IMR-90 (cell line): ENCODE data around the gene RPS3.

Experiments used
- CTCF ChIP-seq: conservative IDR thresholded peaks from 2 replicates; pipeline ENCODE4 v1.5.1; 2012; ENCODE audit warnings: mild to moderate bottlenecking, low read depth, low read length, improper control_type of control experiment
- MAZ ChIP-seq: IDR thresholded peaks from 2 replicates; pipeline ENCODE4 v1.6.1; 2012; ENCODE audit warnings: low read depth, mild to moderate bottlenecking, low read length, improper control_type of control experiment, moderate library complexity, borderline replicate concordance
- POLR2A ChIP-seq: IDR thresholded peaks from 2 replicates; pipeline ENCODE4 v1.6.1; 2012; ENCODE audit warnings: mild to moderate bottlenecking, low read depth, low read length
- USF2 ChIP-seq: fragments of 150-350 bp; IDR thresholded peaks from 2 replicates; pipeline ENCODE4 v1.6.1; 2017; ENCODE audit warnings: mild to moderate bottlenecking, antibody characterized with exemption, low read length, low read depth

GRCh38 chr11:75369560-75370255 is 29.6 kb upstream of the RPS3 start:
- TF ChIP-seq POLR2A: no peak
- TF ChIP-seq MAZ: no peak
- no peak for TF ChIP-seq USF2
- TF ChIP-seq CTCF: no peak
